ENCODE data around the gene OSCP1.
A peak's percentile ranks its signal among the peaks of the same experiment; 100 is the strongest.

The OSCP1 gene

DNA sequence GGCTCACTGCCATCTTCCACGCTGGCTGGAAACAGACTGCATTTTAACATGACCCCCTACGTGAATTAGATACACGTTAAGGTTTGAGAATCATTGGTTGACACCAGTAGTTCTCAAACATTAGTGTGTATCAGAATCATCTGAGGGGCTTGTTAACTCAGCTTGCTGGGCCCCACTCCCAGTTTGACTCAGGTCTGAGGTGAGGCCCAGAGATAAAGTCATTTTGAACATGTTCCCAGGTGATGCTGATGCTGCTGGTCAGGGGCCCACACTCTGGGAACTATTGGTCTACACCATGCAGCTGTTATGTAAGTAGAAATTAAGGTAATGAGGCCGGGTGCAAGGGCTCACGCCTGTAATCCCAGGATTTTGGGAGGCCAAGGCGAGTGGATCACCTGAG is 53.9 kb downstream of the OSCP1 start:
- Histone ChIP-seq H2BK5ac (ENCODE audit: low read depth, low read length, poor library complexity, severe bottlenecking) (no peak overlapping the region), H4K91ac (ENCODE audit: low read length) (no peak overlapping the region), H3K4me3 (ENCODE audit: insufficient read depth in 1 of 2, low read depth in 1 of 2, low read length in 2 of 2) (peak overlapping the region in 1 of 2 experiments; percentile 93), H2AK5ac (ENCODE audit: low read length, severe bottlenecking) (no peak overlapping the region), H3K27ac (ENCODE audit: low read length, poor library complexity, severe bottlenecking) (no peak overlapping the region), H2AFZ (ENCODE audit: low read depth, low read length) (no peak overlapping the region), H3K36me3 (ENCODE audit: control insufficient read depth in 1 of 2, insufficient read depth in 2 of 2, low read depth in 1 of 2, low read length in 2 of 2) (peaks cover 28 to 31% of the 10 kb centered on the region in 2 experiments), H2BK15ac (ENCODE audit: low read depth, poor library complexity, severe bottlenecking) (no peak overlapping the region), H3K79me1 (replicated peaks; ENCODE audit: low read length, poor library complexity, severe bottlenecking) (peaks cover 23% of the 10 kb centered on the region), H3K9ac (ENCODE audit: low read length) (peak overlapping the region; percentile 94), H2BK120ac (ENCODE audit: low read depth, low read length) (no peak overlapping the region), H2BK12ac (ENCODE audit: low read length in 2 of 2) (no peak overlapping the region), H3K4ac (ENCODE audit: low read depth in 1 of 2, low read length in 2 of 2) (no peak overlapping the region), H3K23ac (ENCODE audit: low read length in 2 of 2) (no peak overlapping the region), H3K4me2 (ENCODE audit: low read length, poor library complexity, severe bottlenecking) (no peak overlapping the region), H4K8ac (ENCODE audit: low read length) (no peak overlapping the region), H3K9me3 (ENCODE audit: control insufficient read depth, low read length) (no peaks in the 10 kb centered on the region), H3K18ac (ENCODE audit: low read depth in 1 of 2, low read length in 2 of 2) (no peak overlapping the region), H3K14ac (ENCODE audit: low read length in 2 of 2) (no peak overlapping the region), H3K27me3 (ENCODE audit: control insufficient read depth in 1 of 2, insufficient read depth in 1 of 2, low read length in 2 of 2) (no peaks in the 10 kb centered on the region), H3K4me1 (ENCODE audit: control insufficient read depth, insufficient read depth, low read depth, low read length) (peaks cover 11% of the 10 kb centered on the region)
- DNase-seq, result no peak
- WGBS, result 96% methylated on average over 6 of the region's 6 CpGs

DNA sequence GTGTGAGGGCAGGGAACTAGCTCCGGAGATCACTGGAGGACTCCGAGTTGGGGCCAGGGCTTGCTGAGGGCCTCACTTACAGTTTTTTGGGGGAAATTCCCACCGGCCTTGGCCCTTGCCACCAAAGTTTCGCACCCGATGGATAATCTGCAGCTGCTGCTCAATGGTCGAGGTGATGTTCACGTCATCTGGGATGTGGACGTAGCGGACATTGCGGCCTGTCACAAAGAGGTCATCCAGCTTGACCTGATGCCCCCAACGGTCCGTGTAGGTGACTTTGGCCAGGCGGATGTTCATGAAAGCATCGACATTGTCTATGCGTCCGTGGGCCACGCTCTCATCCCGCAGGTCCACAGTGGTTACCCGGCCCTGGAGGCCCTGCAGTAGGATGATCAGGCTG is 56.6 kb downstream of the OSCP1 start:
- H3K18ac ChIP-seq (ENCODE audit: low read depth in 1 of 2, low read length in 2 of 2), result no peak overlapping the region
- H3K4me2 ChIP-seq (ENCODE audit: low read length, poor library complexity, severe bottlenecking), result no peak overlapping the region
- H3K27me3 ChIP-seq (ENCODE audit: control insufficient read depth in 1 of 2, insufficient read depth in 1 of 2, low read length in 2 of 2), result no peaks in the 10 kb centered on the region
- no peak overlapping the region for H2BK120ac ChIP-seq (ENCODE audit: low read depth, low read length)
- DNase-seq, result no peak
- no peak overlapping the region for H3K4me3 ChIP-seq (ENCODE audit: insufficient read depth in 1 of 2, low read depth in 1 of 2, low read length in 2 of 2)
- no peak overlapping the region for H3K4ac ChIP-seq (ENCODE audit: low read depth in 1 of 2, low read length in 2 of 2)
- H3K4me1 ChIP-seq (ENCODE audit: control insufficient read depth, insufficient read depth, low read depth, low read length), result peaks cover 6% of the 10 kb centered on the region
- no peaks in the 10 kb centered on the region for H3K9me3 ChIP-seq (ENCODE audit: control insufficient read depth, low read length)
- H3K27ac ChIP-seq (ENCODE audit: low read length, poor library complexity, severe bottlenecking), result no peak overlapping the region
- H2AFZ ChIP-seq (ENCODE audit: low read depth, low read length), result no peak overlapping the region
- H3K14ac ChIP-seq (ENCODE audit: low read length in 2 of 2), result no peak overlapping the region
- H3K9ac ChIP-seq (ENCODE audit: low read length), result no peak overlapping the region
- H3K23ac ChIP-seq (ENCODE audit: low read length in 2 of 2), result no peak overlapping the region
- H3K36me3 ChIP-seq (ENCODE audit: control insufficient read depth in 1 of 2, insufficient read depth in 2 of 2, low read depth in 1 of 2, low read length in 2 of 2), result peaks cover 43 to 47% of the 10 kb centered on the region in 2 experiments
- H4K8ac ChIP-seq (ENCODE audit: low read length), result no peak overlapping the region
- no peak overlapping the region for H4K91ac ChIP-seq (ENCODE audit: low read length)
- no peak overlapping the region for H2BK5ac ChIP-seq (ENCODE audit: low read depth, low read length, poor library complexity, severe bottlenecking)
- WGBS, result 98% methylated on average over 19 of the region's 19 CpGs
- H2AK5ac ChIP-seq (ENCODE audit: low read length, severe bottlenecking), result no peak overlapping the region
- H2BK15ac ChIP-seq (ENCODE audit: low read depth, poor library complexity, severe bottlenecking), result no peak overlapping the region
- H3K79me1 ChIP-seq (replicated peaks; ENCODE audit: low read length, poor library complexity, severe bottlenecking), result peaks cover 30% of the 10 kb centered on the region
- H2BK12ac ChIP-seq (ENCODE audit: low read length in 2 of 2), result peak overlapping the region in 1 of 2 experiments; percentile 32

- WGBS, result 97% methylated on average over 4 of the region's 4 CpGs
- Histone ChIP-seq H2BK5ac (ENCODE audit: low read depth, low read length, poor library complexity, severe bottlenecking) (no peak overlapping the region), H4K8ac (ENCODE audit: low read length) (no peak overlapping the region), H3K36me3 (ENCODE audit: control insufficient read depth in 1 of 2, insufficient read depth in 2 of 2, low read depth in 1 of 2, low read length in 2 of 2) (peaks cover 43 to 47% of the 10 kb centered on the region in 2 experiments), H2BK120ac (ENCODE audit: low read depth, low read length) (no peak overlapping the region), H3K23ac (ENCODE audit: low read length in 2 of 2) (no peak overlapping the region), H2AK5ac (ENCODE audit: low read length, severe bottlenecking) (no peak overlapping the region), H3K4ac (ENCODE audit: low read depth in 1 of 2, low read length in 2 of 2) (no peak overlapping the region), H4K91ac (ENCODE audit: low read length) (no peak overlapping the region), H3K4me1 (ENCODE audit: control insufficient read depth, insufficient read depth, low read depth, low read length) (peaks cover 7% of the 10 kb centered on the region), H3K9ac (ENCODE audit: low read length) (no peak overlapping the region), H2BK12ac (ENCODE audit: low read length in 2 of 2) (no peak overlapping the region), H2BK15ac (ENCODE audit: low read depth, poor library complexity, severe bottlenecking) (no peak overlapping the region), H2AFZ (ENCODE audit: low read depth, low read length) (no peak overlapping the region), H3K9me3 (ENCODE audit: control insufficient read depth, low read length) (no peaks in the 10 kb centered on the region), H3K4me2 (ENCODE audit: low read length, poor library complexity, severe bottlenecking) (no peak overlapping the region), H3K27ac (ENCODE audit: low read length, poor library complexity, severe bottlenecking) (no peak overlapping the region), H3K18ac (ENCODE audit: low read depth in 1 of 2, low read length in 2 of 2) (no peak overlapping the region), H3K14ac (ENCODE audit: low read length in 2 of 2) (no peak overlapping the region), H3K79me1 (replicated peaks; ENCODE audit: low read length, poor library complexity, severe bottlenecking) (peaks cover 30% of the 10 kb centered on the region), H3K27me3 (ENCODE audit: control insufficient read depth in 1 of 2, insufficient read depth in 1 of 2, low read length in 2 of 2) (no peaks in the 10 kb centered on the region), H3K4me3 (ENCODE audit: insufficient read depth in 1 of 2, low read depth in 1 of 2, low read length in 2 of 2) (no peak overlapping the region)
- no peak for DNase-seq
Measured at GRCh38 chr1:36392836-36393235, 57.4 kb downstream of the OSCP1 start.

DNA sequence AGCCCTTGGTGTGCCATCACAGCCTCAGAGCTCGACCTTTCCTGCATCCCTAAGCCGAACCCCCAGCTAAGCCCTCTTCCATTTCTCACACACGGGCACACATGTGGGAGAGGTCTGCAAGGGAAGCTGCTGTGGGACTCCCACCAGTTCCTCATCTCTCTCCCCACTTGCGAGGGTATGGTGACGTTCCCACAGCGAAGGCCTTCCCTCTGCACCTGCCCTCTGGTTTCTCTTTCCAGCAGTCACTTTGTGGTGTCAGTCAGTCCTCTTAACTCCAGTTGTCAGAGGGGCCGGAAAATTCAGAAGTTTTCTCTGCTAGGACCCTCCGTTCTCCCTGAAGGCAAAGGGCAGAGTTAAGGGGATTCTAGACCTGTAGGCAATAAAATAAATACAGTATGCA is 59.0 kb downstream of the OSCP1 start:
- no peaks in the 10 kb centered on the region for H3K27me3 ChIP-seq (ENCODE audit: control insufficient read depth in 1 of 2, insufficient read depth in 1 of 2, low read length in 2 of 2)
- H3K18ac ChIP-seq (ENCODE audit: low read depth in 1 of 2, low read length in 2 of 2), result no peak overlapping the region
- WGBS, result 98% methylated on average over 8 of the region's 8 CpGs
- H3K4me3 ChIP-seq (ENCODE audit: insufficient read depth in 1 of 2, low read depth in 1 of 2, low read length in 2 of 2), result no peak overlapping the region
- no peak overlapping the region for H3K9ac ChIP-seq (ENCODE audit: low read length)
- no peaks in the 10 kb centered on the region for H3K9me3 ChIP-seq (ENCODE audit: control insufficient read depth, low read length)
- H2AFZ ChIP-seq (ENCODE audit: low read depth, low read length), result no peak overlapping the region
- H3K36me3 ChIP-seq (ENCODE audit: control insufficient read depth in 1 of 2, insufficient read depth in 2 of 2, low read depth in 1 of 2, low read length in 2 of 2), result peaks cover 43 to 47% of the 10 kb centered on the region in 2 experiments
- H2BK5ac ChIP-seq (ENCODE audit: low read depth, low read length, poor library complexity, severe bottlenecking), result no peak overlapping the region
- H4K8ac ChIP-seq (ENCODE audit: low read length), result no peak overlapping the region
- peaks cover 11% of the 10 kb centered on the region for H3K4me1 ChIP-seq (ENCODE audit: control insufficient read depth, insufficient read depth, low read depth, low read length)
- DNase-seq, result no peak
- no peak overlapping the region for H2BK15ac ChIP-seq (ENCODE audit: low read depth, poor library complexity, severe bottlenecking)
- H4K91ac ChIP-seq (ENCODE audit: low read length), result no peak overlapping the region
- no peak overlapping the region for H3K14ac ChIP-seq (ENCODE audit: low read length in 2 of 2)
- H2BK12ac ChIP-seq (ENCODE audit: low read length in 2 of 2), result no peak overlapping the region
- peaks cover 30% of the 10 kb centered on the region for H3K79me1 ChIP-seq (replicated peaks; ENCODE audit: low read length, poor library complexity, severe bottlenecking)
- no peak overlapping the region for H3K4me2 ChIP-seq (ENCODE audit: low read length, poor library complexity, severe bottlenecking)
- H3K4ac ChIP-seq (ENCODE audit: low read depth in 1 of 2, low read length in 2 of 2), result no peak overlapping the region
- no peak overlapping the region for H2AK5ac ChIP-seq (ENCODE audit: low read length, severe bottlenecking)
- no peak overlapping the region for H2BK120ac ChIP-seq (ENCODE audit: low read depth, low read length)
- no peak overlapping the region for H3K23ac ChIP-seq (ENCODE audit: low read length in 2 of 2)
- no peak overlapping the region for H3K27ac ChIP-seq (ENCODE audit: low read length, poor library complexity, severe bottlenecking)

Data from mesenchymal stem cell (in vitro differentiated cells and primary cell).